A673 (cell line): ENCODE data around the gene EPHA6.

Experiments
- CTCF ChIP-seq: fragments of 300-800, 200-600 bp; sonication (generic); conservative IDR thresholded peaks from 2 replicates; pipeline ENCODE4 v1.5.1; 2017; ENCODE audit warnings: low read depth, mild to moderate bottlenecking, antibody characterized with exemption, low read length, moderate library complexity, mixed read lengths
- EZH2 ChIP-seq: fragments of 200-600 bp; sonication (generic); IDR thresholded peaks from 2 replicates; pipeline ENCODE4 v1.6.1; 2017; ENCODE audit warnings: borderline replicate concordance, low read depth, mild to moderate bottlenecking, mixed read lengths, antibody characterized with exemption, low read length; ENCODE audit not compliant: poor library complexity, severe bottlenecking

- TF ChIP-seq CTCF (no peak), EZH2 (no peak)
These were observed 949.4 kb downstream of the EPHA6 start for GRCh38 chr3:97763586-97764406.
